ENCODE measurements around the gene LIPG.

LIPG gene

GRCh38 chr18:49616618-49617328 is 54.9 kb downstream of the LIPG start:
- TF ChIP-seq, protein P1, sequence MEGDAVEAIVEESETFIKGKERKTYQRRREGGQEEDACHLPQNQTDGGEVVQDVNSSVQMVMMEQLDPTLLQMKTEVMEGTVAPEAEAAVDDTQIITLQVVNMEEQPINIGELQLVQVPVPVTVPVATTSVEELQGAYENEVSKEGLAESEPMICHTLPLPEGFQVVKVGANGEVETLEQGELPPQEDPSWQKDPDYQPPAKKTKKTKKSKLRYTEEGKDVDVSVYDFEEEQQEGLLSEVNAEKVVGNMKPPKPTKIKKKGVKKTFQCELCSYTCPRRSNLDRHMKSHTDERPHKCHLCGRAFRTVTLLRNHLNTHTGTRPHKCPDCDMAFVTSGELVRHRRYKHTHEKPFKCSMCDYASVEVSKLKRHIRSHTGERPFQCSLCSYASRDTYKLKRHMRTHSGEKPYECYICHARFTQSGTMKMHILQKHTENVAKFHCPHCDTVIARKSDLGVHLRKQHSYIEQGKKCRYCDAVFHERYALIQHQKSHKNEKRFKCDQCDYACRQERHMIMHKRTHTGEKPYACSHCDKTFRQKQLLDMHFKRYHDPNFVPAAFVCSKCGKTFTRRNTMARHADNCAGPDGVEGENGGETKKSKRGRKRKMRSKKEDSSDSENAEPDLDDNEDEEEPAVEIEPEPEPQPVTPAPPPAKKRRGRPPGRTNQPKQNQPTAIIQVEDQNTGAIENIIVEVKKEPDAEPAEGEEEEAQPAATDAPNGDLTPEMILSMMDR (IDR thresholded peaks at IDR 0.05; ENCODE audit: control insufficient read depth, insufficient read depth, low read depth, low read length, missing control alignments): no peak
- H3K4me3 ChIP-seq (ENCODE audit: control insufficient read depth, low read depth, low read length): no peak overlapping the region
- DNase-seq (ENCODE audit: low read depth): no peak

DNA sequence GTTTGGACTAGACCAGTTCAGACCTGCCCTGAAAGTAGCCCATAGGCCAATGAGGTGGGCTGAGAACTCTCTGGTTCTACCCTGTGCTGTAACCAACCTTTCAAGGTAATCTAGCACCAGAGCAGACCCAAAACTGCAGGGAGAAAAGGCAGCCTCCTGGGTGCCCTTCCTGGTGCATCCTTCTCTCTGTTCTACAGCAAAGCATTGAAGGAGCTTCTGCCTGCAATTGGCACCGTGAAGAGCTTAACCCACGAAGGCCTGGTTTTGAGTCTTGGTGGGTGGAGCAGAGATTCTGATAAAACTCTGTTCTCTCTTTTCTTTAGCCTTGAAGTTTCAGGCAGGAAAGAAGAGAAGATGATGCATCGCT is 55.5 kb downstream of the LIPG start:
- TF ChIP-seq, protein P1 (IDR thresholded peaks at IDR 0.05; ENCODE audit: control insufficient read depth, insufficient read depth, low read depth, low read length, missing control alignments): no peak
- no peak for DNase-seq (ENCODE audit: low read depth)
- no peak overlapping the region for H3K4me3 ChIP-seq (ENCODE audit: control insufficient read depth, low read depth, low read length)

DNA sequence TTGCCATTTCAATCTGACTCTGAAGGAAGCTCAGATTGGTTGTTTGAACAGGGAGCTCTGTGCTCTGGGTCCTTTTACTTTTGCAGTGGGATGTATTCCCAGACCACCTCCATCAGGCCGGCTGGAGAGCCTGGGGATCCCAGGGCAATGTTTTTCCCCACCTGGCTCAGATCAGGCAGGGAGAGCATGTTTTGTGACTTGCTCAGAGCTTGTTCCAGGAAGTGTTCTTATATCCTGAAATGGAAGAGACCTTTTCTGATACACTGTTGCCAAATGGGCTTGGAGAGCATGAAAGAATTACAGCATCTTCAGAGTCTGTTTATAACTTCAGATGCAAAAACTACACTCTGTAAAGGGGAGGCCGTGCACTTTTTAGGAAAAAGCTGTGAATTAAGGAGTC is 56.0 kb downstream of the LIPG start:
- no peak for DNase-seq (ENCODE audit: low read depth)
- TF ChIP-seq, protein P1 (IDR thresholded peaks at IDR 0.05; ENCODE audit: control insufficient read depth, insufficient read depth, low read depth, low read length, missing control alignments): no peak

GRCh38 chr18:49618742-49619681 is 57.2 kb downstream of the LIPG start:
- TF ChIP-seq, protein P1 (IDR thresholded peaks at IDR 0.05; ENCODE audit: control insufficient read depth, insufficient read depth, low read depth, low read length, missing control alignments): no peak

More for the DNA sequence above, 56.0 kb downstream of the LIPG start:
- H3K4me3 ChIP-seq (ENCODE audit: control insufficient read depth, low read depth, low read length): no peak overlapping the region

DNA sequence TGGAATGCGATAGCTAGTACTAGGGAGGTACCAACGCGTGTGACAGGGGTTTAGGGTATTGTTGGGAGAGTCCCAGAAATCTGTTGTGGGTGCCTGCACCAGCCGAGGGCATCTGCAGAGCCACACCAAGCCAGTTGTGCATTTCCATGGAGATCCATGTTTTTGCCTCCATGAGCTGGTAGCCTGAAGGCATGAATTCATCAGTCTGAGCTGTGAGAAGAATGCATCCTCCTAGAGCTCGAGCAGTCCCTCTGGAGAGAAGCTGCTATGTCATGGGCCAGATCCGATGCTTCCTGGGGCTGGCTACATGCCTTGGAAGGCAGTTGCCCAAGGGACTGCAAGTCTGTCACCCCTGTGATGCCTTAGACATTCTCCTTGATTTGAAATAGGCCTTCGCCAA is 57.9 kb downstream of the LIPG start:
- TF ChIP-seq, protein P1 (IDR thresholded peaks at IDR 0.05; ENCODE audit: control insufficient read depth, insufficient read depth, low read depth, low read length, missing control alignments): peak; percentile 5
- no peak for DNase-seq (ENCODE audit: low read depth)
- no peak overlapping the region for H3K4me3 ChIP-seq (ENCODE audit: control insufficient read depth, low read depth, low read length)

More at GRCh38 chr18:49618742-49619681, 57.2 kb downstream of the LIPG start:
- no peak for DNase-seq (ENCODE audit: low read depth)
- no peak overlapping the region for H3K4me3 ChIP-seq (ENCODE audit: control insufficient read depth, low read depth, low read length)

- TF ChIP-seq, protein P1 (IDR thresholded peaks at IDR 0.05; ENCODE audit: control insufficient read depth, insufficient read depth, low read depth, low read length, missing control alignments): no peak
- no peak for DNase-seq (ENCODE audit: low read depth)
- no peak overlapping the region for H3K4me3 ChIP-seq (ENCODE audit: control insufficient read depth, low read depth, low read length)
Measured at GRCh38 chr18:49621301-49621700, 59.4 kb downstream of the LIPG start.

Measured in AG09309 (cell line).